ENCODE results near the gene NGLY1. TPM values are rescaled to one million over a fixed set of nuclear protein-coding genes. Genes with fewer than 3 reads are reported as not detected.

Gene NGLY1
- total and polyA plus RNA-seq, 2 of the 4 experiments (the other 2 are of a cell fraction) = 10.0 to 14.9 TPM

DNA sequence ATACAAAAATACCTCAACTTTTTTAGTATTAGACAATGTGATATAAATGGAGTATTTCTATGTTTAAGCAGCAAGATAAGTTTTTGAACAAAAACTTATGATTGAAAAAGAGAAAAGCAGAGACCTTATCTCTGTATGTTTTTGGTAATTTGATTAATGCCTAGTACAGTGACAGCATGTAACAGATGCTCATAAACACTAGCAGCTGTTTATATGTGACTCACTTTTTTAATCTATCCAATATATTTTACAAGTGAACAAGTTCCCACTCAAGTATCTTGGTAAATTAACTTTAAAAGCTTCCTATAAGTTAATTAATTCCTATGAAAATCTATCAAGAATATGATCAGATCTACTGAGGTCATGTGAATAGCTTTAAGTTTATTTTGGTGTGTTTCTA lies 55.1 kb downstream of the NGLY1 start:
- TF ChIP-seq MAFK (IDR thresholded peaks at IDR 0.05; ENCODE audit: low read depth, low read length) (no peak), USF2 (IDR thresholded peaks at IDR 0.05; ENCODE audit: low read depth, low read length) (no peak), FOS (IDR thresholded peaks at IDR 0.05; ENCODE audit: low read depth, low read length) (no peak), POLR2A (IDR thresholded peaks at IDR 0.05; ENCODE audit: low read depth, low read length) (no peak), RAD21 (IDR thresholded peaks at IDR 0.05; ENCODE audit: low read length) (no peak), RCOR1 (IDR thresholded peaks at IDR 0.05; ENCODE audit: insufficient replicate concordance, low read length) (no peak), NFE2L2 (IDR thresholded peaks at IDR 0.05; ENCODE audit: low read depth, low read length) (no peak), MXI1 (IDR thresholded peaks at IDR 0.05; ENCODE audit: borderline replicate concordance, low read depth, low read length) (no peak), SMC3 (IDR thresholded peaks at IDR 0.05; ENCODE audit: low read depth, low read length) (no peak), CEBPB (IDR thresholded peaks at IDR 0.05; ENCODE audit: low read depth, low read length) (no peak), CTCF (conservative IDR thresholded peaks at IDR 0.05; ENCODE audit: low read depth, low read length) (no peak), CHD1 (IDR thresholded peaks at IDR 0.05; ENCODE audit: low read depth, low read length) (no peak), BHLHE40 (IDR thresholded peaks at IDR 0.05; ENCODE audit: low read depth, low read length) (no peak), MAZ (IDR thresholded peaks at IDR 0.05; ENCODE audit: borderline replicate concordance, low read depth, low read length) (no peak), RFX5 (IDR thresholded peaks at IDR 0.05; ENCODE audit: low read depth, low read length) (no peak)
- TF ChIP-seq, protein P1, sequence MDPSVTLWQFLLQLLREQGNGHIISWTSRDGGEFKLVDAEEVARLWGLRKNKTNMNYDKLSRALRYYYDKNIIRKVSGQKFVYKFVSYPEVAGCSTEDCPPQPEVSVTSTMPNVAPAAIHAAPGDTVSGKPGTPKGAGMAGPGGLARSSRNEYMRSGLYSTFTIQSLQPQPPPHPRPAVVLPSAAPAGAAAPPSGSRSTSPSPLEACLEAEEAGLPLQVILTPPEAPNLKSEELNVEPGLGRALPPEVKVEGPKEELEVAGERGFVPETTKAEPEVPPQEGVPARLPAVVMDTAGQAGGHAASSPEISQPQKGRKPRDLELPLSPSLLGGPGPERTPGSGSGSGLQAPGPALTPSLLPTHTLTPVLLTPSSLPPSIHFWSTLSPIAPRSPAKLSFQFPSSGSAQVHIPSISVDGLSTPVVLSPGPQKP (IDR thresholded peaks at IDR 0.05; ENCODE audit: borderline replicate concordance, low read depth, low read length) = no peak
- H2AK9ac ChIP-seq (replicated peaks; ENCODE audit: low read depth, low read length, poor library complexity) = no peak overlapping the region
- dilution Hi-C loops (cut with HindIII; ENCODE audit: low sequenced_read_pairs, unreplicated experiment) (no loop called here), in situ Hi-C loops (cut with MboI; ENCODE audit: low sequenced_read_pairs) (no loop called here), intact Hi-C loops (cut with micrococcal nuclease) (no loop called here)
- ChIA-PET CTCF (no interaction called here), POLR2A (ENCODE audit: unreplicated experiment) (no interaction called here)
- no peak overlapping the region for H3K27ac ChIP-seq (ENCODE audit: insufficient read depth, low read length)
- BruUV-seq (replicated peaks) = no TSS peak
- H3K4me3 ChIP-seq (ENCODE audit: insufficient read depth, low read depth, low read length) = no peak overlapping the region
- no peak overlapping the region for H2BK120ac ChIP-seq (ENCODE audit: low read depth, low read length)
- no peak overlapping the region for H2AFZ ChIP-seq (replicated peaks; ENCODE audit: low read length, poor library complexity)
- H3K79me1 ChIP-seq (ENCODE audit: low read depth in 1 of 2, low read length in 2 of 2) = peaks cover 0 to 2% of the 10 kb centered on the region in 2 experiments; a peak in 1 of 4 replicates
- H3K36me3 ChIP-seq (ENCODE audit: control insufficient read depth, insufficient read depth, low read length) = peaks cover 4% of the 10 kb centered on the region; the same call in 1 of the 2 replicates
- H4K5ac ChIP-seq (ENCODE audit: low read depth, low read length) = no peak overlapping the region
- no peak overlapping the region for H2BK20ac ChIP-seq (ENCODE audit: low read depth, low read length)
- H3K14ac ChIP-seq (replicated peaks; ENCODE audit: low read depth, low read length) = no peak overlapping the region
- H3K9me1 ChIP-seq (ENCODE audit: insufficient read depth, low read length) = 0 out of 2 replicates have a peak, but pooled peaks cover 3% of the 10 kb centered on the region
- H3K56ac ChIP-seq (ENCODE audit: extremely low read depth, insufficient read depth, low read length) = no peak overlapping the region
- H3K9ac ChIP-seq (ENCODE audit: low read depth, low read length) = no peak overlapping the region
- no peak overlapping the region for H2BK15ac ChIP-seq (ENCODE audit: low read depth, low read length)
- ATAC-seq (ENCODE audit: low read depth) (no peak), DNase-seq (peak; percentile 5)
- H3K9me3 ChIP-seq (ENCODE audit: control insufficient read depth, insufficient read depth, low read length) = no peaks in the 10 kb centered on the region
- no peak overlapping the region for H3K18ac ChIP-seq (ENCODE audit: low read depth, low read length)
- H3K27me3 ChIP-seq (ENCODE audit: control insufficient read depth, insufficient read depth, low read length) = no peaks in the 10 kb centered on the region
- H2BK5ac ChIP-seq (ENCODE audit: low read depth, low read length, poor library complexity, severe bottlenecking) = no peak overlapping the region
- no peak overlapping the region for H3K23ac ChIP-seq (ENCODE audit: low read depth, low read length)
- no peak overlapping the region for H4K8ac ChIP-seq (ENCODE audit: low read depth in 2 of 2, low read length in 2 of 2)
- no peaks in the 10 kb centered on the region for H3K4me1 ChIP-seq (ENCODE audit: control insufficient read depth, insufficient read depth, low read length)
- H4K20me1 ChIP-seq (ENCODE audit: insufficient read depth, low read length) = no peaks in the 10 kb centered on the region
- H4K91ac ChIP-seq (ENCODE audit: insufficient read depth, low read depth, low read length) = no peak overlapping the region
- H2AK5ac ChIP-seq (ENCODE audit: low read depth, low read length) = no peak overlapping the region
- no peak overlapping the region for H3K4me2 ChIP-seq (ENCODE audit: low read depth, low read length)
- no peak overlapping the region for H3K4ac ChIP-seq (ENCODE audit: low read depth, low read length)
